Prostate gland (tissue), 2 donors: ENCODE data around the gene SMYD3. TPM values are rescaled to one million over a fixed set of nuclear protein-coding genes. Genes with fewer than 3 reads are reported as not detected.

Experiments
- DNase-seq: peaks from one replicate; pipeline ENCODE4 v3.0.0-alpha.2; 2019; ENCODE audit warnings: low spot score
- H3K27ac ChIP-seq, 2 donors: fragments of 200-600 bp; sonication (generic); 2 replicates each; pipeline ENCODE4 v1.5.1; 2017 to 2019
- H3K27me3 ChIP-seq: fragments of 200-600 bp; sonication (generic); replicated peaks from 2 replicates; pipeline ENCODE4 v1.5.1; 2019; ENCODE audit not compliant: insufficient read depth
- H3K36me3 ChIP-seq, 2 donors: fragments of 200-600 bp; sonication (generic); 1 replicate in 1 of 2; 2 replicates in 1 of 2; pipeline versions ENCODE4 v1.5.1 to v1.8.1; 2017 to 2019
- H3K4me1 ChIP-seq: fragments of 200-600 bp; sonication (generic); replicated peaks from 2 replicates; pipeline ENCODE4 v1.5.1; 2019
- H3K4me3 ChIP-seq, 2 donors: fragments of 200-600 bp; sonication (generic); 2 replicates each; pipeline ENCODE4 v1.5.1; 2017 to 2019
- H3K9me3 ChIP-seq: fragments of 200-600 bp; sonication (generic); 2 replicates; pipeline ENCODE4 v1.5.1; 2017
- CTCF ChIP-seq, 4 experiments: fragments of 200-600 bp in 2 of 4; fragments of 450-650 bp in 2 of 4; sonication (generic) in 2 of 4; IDR thresholded peaks; 1 replicate in 3 of 4; 2 replicates in 1 of 4; pipeline ENCODE4 v1.5.1; 2016 to 2019; ENCODE audit warnings: antibody characterized with exemption in 4 of 4, mild to moderate bottlenecking in 2 of 4, moderate library complexity in 2 of 4
- POLR2A ChIP-seq: fragments of 450-650 bp; IDR thresholded peaks from one replicate; pipeline ENCODE4 v1.6.1; 2016; ENCODE audit warnings: antibody characterized with exemption, mild to moderate bottlenecking
- POLR2AphosphoS5 ChIP-seq: sonication (generic); formaldehyde crosslinking; IDR thresholded peaks from one replicate; pipeline ENCODE4 v1.6.1; 2017; ENCODE audit warnings: antibody characterized with exemption
- WGBS: methylation state at CpG from one replicate; pipeline ENCODE4 v1.1.5; 2018; 5-methylcytosine and 5-hydroxymethylcytosine counted together
- intact Hi-C: fragments of 100-400 bp; cut with DNase I; formaldehyde crosslinking; loops from one replicate; pipeline ENCODE4 v1.14.2; 2022
- total RNA-seq, 2 donors: library from RNA; depleted of rRNA; stranded (reverse); fragments of >200 nt; gene quantifications; one replicate each; pipeline ENCODE4 v1.1.0, GENCODE V29; 2016

SMYD3 gene
- total RNA-seq, 2 donors from 2014 or later: 19.8 to 23.9 TPM

- no peaks in the 10 kb centered on the region for H3K4me1 ChIP-seq
- 69% methylated on average over 2 of the region's 2 CpGs for WGBS
- H3K27ac ChIP-seq: no peak overlapping the region
- H3K27me3 ChIP-seq: no peaks in the 10 kb centered on the region
- no peak overlapping the region for H3K4me3 ChIP-seq
- DNase-seq: no peak
- no peaks in the 10 kb centered on the region for H3K9me3 ChIP-seq
- intact Hi-C loops: no loop called here
- H3K36me3 ChIP-seq: no peaks in the 10 kb centered on the region
- TF ChIP-seq CTCF (IDR thresholded peaks at IDR 0.05) (no peak), POLR2AphosphoS5 (no peak), POLR2A (no peak)
Measured at GRCh38 chr1:246208105-246208504, 299.0 kb downstream of the SMYD3 start.

GRCh38 chr1:246203180-246203579, 303.9 kb downstream of the SMYD3 start:
- TF ChIP-seq CTCF (IDR thresholded peaks at IDR 0.05) (no peak), POLR2A (no peak), POLR2AphosphoS5 (no peak)
- no peaks in the 10 kb centered on the region for H3K9me3 ChIP-seq
- intact Hi-C loops: no loop called here
- no peak overlapping the region for H3K27ac ChIP-seq
- WGBS: 99% methylated on average over 6 of the region's 6 CpGs
- H3K4me1 ChIP-seq: no peaks in the 10 kb centered on the region
- DNase-seq: no peak
- no peaks in the 10 kb centered on the region for H3K36me3 ChIP-seq
- no peak overlapping the region for H3K4me3 ChIP-seq
- no peaks in the 10 kb centered on the region for H3K27me3 ChIP-seq

- H3K4me3 ChIP-seq: no peak overlapping the region
- intact Hi-C loops: no loop called here
- no peak for TF ChIP-seq POLR2AphosphoS5
- TF ChIP-seq CTCF (IDR thresholded peaks at IDR 0.05): no peak
- TF ChIP-seq POLR2A: no peak
- H3K27me3 ChIP-seq: no peaks in the 10 kb centered on the region
- DNase-seq: no peak
- H3K27ac ChIP-seq: no peak overlapping the region
- H3K9me3 ChIP-seq: no peaks in the 10 kb centered on the region
- H3K4me1 ChIP-seq: no peaks in the 10 kb centered on the region
- WGBS: 91% methylated on average over 4 of the region's 4 CpGs
- H3K36me3 ChIP-seq: no peaks in the 10 kb centered on the region
Measured at GRCh38 chr1:246200738-246201137, 306.3 kb downstream of the SMYD3 start.

GRCh38 chr1:246200225-246200624, 306.9 kb downstream of the SMYD3 start:
- no peak for DNase-seq
- Histone ChIP-seq H3K4me3 (no peak overlapping the region), H3K9me3 (no peaks in the 10 kb centered on the region), H3K36me3 (no peaks in the 10 kb centered on the region), H3K27me3 (no peaks in the 10 kb centered on the region), H3K4me1 (no peaks in the 10 kb centered on the region), H3K27ac (no peak overlapping the region)
- intact Hi-C loops: no loop called here
- WGBS: 86% methylated on average over 15 of the region's 15 CpGs
- TF ChIP-seq CTCF (IDR thresholded peaks at IDR 0.05) (no peak), POLR2A (no peak), POLR2AphosphoS5 (no peak)

- no peak for DNase-seq
- Histone ChIP-seq H3K27me3 (no peaks in the 10 kb centered on the region), H3K9me3 (no peaks in the 10 kb centered on the region), H3K27ac (no peak overlapping the region), H3K4me3 (no peak overlapping the region), H3K4me1 (no peaks in the 10 kb centered on the region), H3K36me3 (no peaks in the 10 kb centered on the region)
- intact Hi-C loops: no loop called here
- TF ChIP-seq POLR2A (no peak), POLR2AphosphoS5 (no peak), CTCF (IDR thresholded peaks at IDR 0.05) (no peak)
- 67% methylated on average over 4 of the region's 4 CpGs for WGBS
Measured at GRCh38 chr1:246199086-246199645, 307.9 kb downstream of the SMYD3 start.
